ENCODE results near the gene SOAT1. TPM values are rescaled to one million over a fixed set of nuclear protein-coding genes. Genes with fewer than 3 reads are reported as not detected.

SOAT1 gene
- total RNA-seq (2021; fragmentation: NEBNext Ultra II Directional; extraction: Animal tissue kit (Norgen Biotek cat#: 25700)) (3.3 and 4.7 TPM in 2 replicates), polyA plus RNA-seq (2011; rRNA removed) (1.5 and 2.7 TPM in 2 replicates), polyA minus RNA-seq (2011; rRNA and poly(A)+ RNA removed) (5.2 and 6.7 TPM in 2 replicates)
- polyA plus RNA-seq (2011; cell fraction: cytosol; rRNA removed) = 1.9 TPM
- 0.39 TPM for polyA plus RNA-seq (2011; cell fraction: nucleus; rRNA removed)
- 1.6 to 2.9 TPM (median 1.8 TPM) in 4 replicates for polyA plus RNA-seq (2012, experiment 1 of 2)
- polyA plus RNA-seq (2012, experiment 2 of 2) = 0.28 TPM
- 3.2 TPM for polyA plus RNA-seq (2013, experiment 1 of 2)
- polyA plus RNA-seq (2013, experiment 2 of 2) = 3.6 TPM
- 1.5 TPM for polyA minus RNA-seq (2011; cell fraction: cytosol; rRNA and poly(A)+ RNA removed)
- 1.7 TPM for polyA minus RNA-seq (2011; cell fraction: nucleus; rRNA and poly(A)+ RNA removed)
- long read RNA-seq, experiment 1, partial matches to known transcripts = 3 of 6 reads
- long read RNA-seq, experiment 1, other reads (novel, unspliced or antisense) = 3 of 6 reads
- long read RNA-seq, experiment 2, full-length matches to known transcripts = 4 of 5 reads
- long read RNA-seq, experiment 2, partial matches to known transcripts = 0 of 5 reads
- long read RNA-seq, experiment 2, other reads (novel, unspliced or antisense) = 1 of 5 reads

- peak within 1 kb of the TSS; percentile 86 to 94 for H3K4me2 ChIP-seq (ENCODE audit: insufficient read depth in 1 of 2, low read depth in 2 of 2, low read length in 2 of 2)
- H3K18ac ChIP-seq (ENCODE audit: extremely low read depth, low read length) = peak within 1 kb of the TSS; percentile 93
- H3K23ac ChIP-seq (ENCODE audit: insufficient read length) = no peak within 1 kb of the TSS
- peak within 1 kb of the TSS; percentile 46 to 64 (median 59) for H3K4me3 ChIP-seq (ENCODE audit: extremely low read depth in 1 of 4, insufficient read depth in 2 of 4, low read depth in 3 of 4, low read length in 4 of 4)
- peak within 1 kb of the TSS; percentile 89 for H4K8ac ChIP-seq (ENCODE audit: extremely low read depth, insufficient read depth, low read length)
- peak within 1 kb of the TSS; percentile 73 for H3K56ac ChIP-seq (replicated peaks; ENCODE audit: insufficient read length, low read depth, low read length)
- no peak within 1 kb of the TSS for H2BK20ac ChIP-seq (ENCODE audit: low read length)
- peak within 1 kb of the TSS; percentile 46; the same call in 1 of the 2 replicates for H2BK15ac ChIP-seq (ENCODE audit: low read length)
- DNase-seq (ENCODE audit: low read depth in 1 of 2, low spot score in 2 of 2) (peak; percentile 80 to 96), FAIRE-seq (no peak)
- H3K79me1 ChIP-seq (ENCODE audit: low read depth, low read length) = no peaks in the 10 kb centered on the region
- peak within 1 kb of the TSS; percentile 97 for H2AFZ ChIP-seq (ENCODE audit: low read length)
- ChIA-PET POLR2A (ENCODE audit: partially characterized antibody) (interaction anchor here (0.5 to 1.1 kb wide), 4 partner anchors 23 to 661 kb away, joined by 3 read pairs; no protein-coding TSS in a partner anchor), CTCF (ENCODE audit: partially characterized antibody) (interaction anchor here (0.6 to 1.4 kb wide), 7 partner anchors 10 to 544 kb away, joined by 3 to 4 read pairs (median 3); no protein-coding TSS in a partner anchor)
- peak within 1 kb of the TSS in 3 of 4 experiments; percentile 62 to 75 (median 66); a peak in 5 of 7 replicates for H3K9ac ChIP-seq (replicated peaks in 1 of 4; ENCODE audit: extremely low read depth in 1 of 4, low read depth in 3 of 4, low read length in 3 of 4)
- H3K79me2 ChIP-seq (ENCODE audit: control insufficient read depth in 1 of 2, insufficient read depth in 2 of 2, low read length in 2 of 2) = no peaks in the 10 kb centered on the region
- no peak within 1 kb of the TSS for H3K4ac ChIP-seq (replicated peaks; ENCODE audit: insufficient read length, low read depth, low read length)
- peak within 1 kb of the TSS; percentile 81 for H4K5ac ChIP-seq (ENCODE audit: insufficient read length, low read depth, low read length)
- H3K4me1 ChIP-seq (replicated peaks in 1 of 4; ENCODE audit: control insufficient read depth in 3 of 4, insufficient read depth in 4 of 4, low read length in 3 of 4) = peaks cover 0 to 7% (median 3%) of the 10 kb centered on the region in 4 experiments; a peak in 5 of 7 replicates
- H3K9me3 ChIP-seq (ENCODE audit: insufficient read depth in 2 of 2, low read depth in 1 of 2, low read length in 1 of 2) = no peaks in the 10 kb centered on the region
- H4K20me1 ChIP-seq (replicated peaks in 1 of 2; ENCODE audit: control insufficient read depth in 1 of 2, insufficient read depth in 2 of 2, low read length in 2 of 2) = peaks cover 0 to 7% of the 10 kb centered on the region in 2 experiments
- 0 out of 2 replicates have a peak within 1 kb of the TSS, but pooled peaks have one; percentile 55 for H2BK12ac ChIP-seq (ENCODE audit: low read depth, low read length)
- no peak within 1 kb of the TSS for H2BK120ac ChIP-seq (replicated peaks; ENCODE audit: low read depth, low read length)
- peaks cover 4% of the 10 kb centered on the region; the same call in 1 of the 2 replicates for H3K23me2 ChIP-seq (ENCODE audit: low read depth, low read length)
- peak within 1 kb of the TSS; percentile 51 for H4K91ac ChIP-seq (replicated peaks; ENCODE audit: insufficient read length, low read length)
- H3K36me3 ChIP-seq (ENCODE audit: control insufficient read depth in 2 of 4, insufficient read depth in 4 of 4, low read length in 3 of 4) = no peaks in the 10 kb centered on the region
- WGBS, 2 experiments (ENCODE audit: extremely low coverage in 1 of 2, insufficient coverage in 1 of 2, insufficient read length in 1 of 2, insufficient replicate concordance in 2 of 2, low coverage in 1 of 2, low lambda C conversion rate in 2 of 2, missing lambda C conversion rate in 1 of 2) = 5% methylated on average over 30 of the region's 71 CpGs; no CpG with 5 or more reads in 1 of the 2 experiments
- H2BK5ac ChIP-seq (ENCODE audit: low read depth, low read length) = peak within 1 kb of the TSS; percentile 52; the same call in 1 of the 2 replicates
- peaks cover 22 to 66% (median 56%) of the 10 kb centered on the region in 4 experiments for H3K27me3 ChIP-seq (replicated peaks in 1 of 4; ENCODE audit: control insufficient read depth in 3 of 4, extremely low read depth in 1 of 4, insufficient read depth in 3 of 4, low read length in 3 of 4)
- 0 out of 2 replicates have a peak within 1 kb of the TSS, but pooled peaks have one; percentile 24 for H3K27ac ChIP-seq (ENCODE audit: low read depth, low read length)
- H3K14ac ChIP-seq (ENCODE audit: insufficient read length) = no peak within 1 kb of the TSS
- no peak within 1 kb of the TSS for H2AK5ac ChIP-seq (ENCODE audit: low read depth, low read length)
- peak; percentile 60 for TF ChIP-seq ASH2L (IDR thresholded peaks at IDR 0.05; ENCODE audit: low read length)
- peak; percentile 90 for TF ChIP-seq KDM4A (IDR thresholded peaks at IDR 0.05; ENCODE audit: low read depth, low read length, severe bottlenecking)
- no peak for TF ChIP-seq ATF2 (IDR thresholded peaks at IDR 0.05; ENCODE audit: low read length)
- TF ChIP-seq SP2 (IDR thresholded peaks at IDR 0.05; ENCODE audit: low read length) = no peak
- TF ChIP-seq CREB1 (IDR thresholded peaks at IDR 0.05) = peak; percentile 80
- peak; percentile 85 for TF ChIP-seq TBP (IDR thresholded peaks at IDR 0.05; ENCODE audit: low read depth, low read length)
These were observed at the start of gene SOAT1 for GRCh38 chr1:179293340-179294327. TSS of gene SOAT1 (plus strand) at chr1:179293797. CDS start at chr1:179302685, 8,888 bp downstream.
